GM23248 (cell line): ENCODE results near the gene SLAMF7. TPM values are rescaled to one million over a fixed set of nuclear protein-coding genes. Genes with fewer than 3 reads are reported as not detected.

Source experiments
- DNase-seq: peaks from one replicate; pipeline ENCODE4 v3.0.0-alpha.2; 2015
- H2AFZ ChIP-seq: fragments of 200-600 bp; sonication (generic); 2 replicates; pipeline ENCODE4 v1.6.1; 2016; ENCODE audit warnings: antibody characterized with exemption
- H3F3A ChIP-seq: fragments of 200-600 bp; sonication (generic); 2 replicates; pipeline ENCODE4 v1.6.1; 2016; ENCODE audit warnings: mild to moderate bottlenecking, antibody characterized with exemption, mixed run types; ENCODE audit not compliant: insufficient read depth
- H3K27ac ChIP-seq: fragments of 200-600 bp; sonication (generic); 2 replicates; pipeline ENCODE4 v1.5.1; 2016; ENCODE audit warnings: mild to moderate bottlenecking
- H3K27me3 ChIP-seq: fragments of 200-600 bp; sonication (generic); replicated peaks from 2 replicates; pipeline ENCODE4 v1.6.1; 2016; ENCODE audit warnings: mild to moderate bottlenecking; ENCODE audit not compliant: insufficient read depth
- H3K36me3 ChIP-seq: fragments of 200-600 bp; sonication (generic); 2 replicates; pipeline ENCODE4 v1.6.1; 2016; ENCODE audit warnings: low read depth, mild to moderate bottlenecking
- H3K4me1 ChIP-seq: fragments of 200-600 bp; sonication (generic); 2 replicates; pipeline ENCODE4 v1.6.1; 2016; ENCODE audit warnings: mild to moderate bottlenecking; ENCODE audit not compliant: insufficient read depth
- H3K4me2 ChIP-seq: fragments of 200-600 bp; sonication (generic); one replicate; pipeline ENCODE4 v1.6.1; 2016; ENCODE audit warnings: mild to moderate bottlenecking; ENCODE audit not compliant: unreplicated experiment
- H3K4me3 ChIP-seq: fragments of 200-600 bp; sonication (generic); 2 replicates; pipeline ENCODE4 v1.5.1; 2016; ENCODE audit warnings: mild to moderate bottlenecking
- H3K79me2 ChIP-seq: fragments of 200-600 bp; sonication (generic); 2 replicates; pipeline ENCODE4 v1.6.1; 2016; ENCODE audit warnings: mild to moderate bottlenecking; ENCODE audit not compliant: insufficient read depth
- H3K9ac ChIP-seq: fragments of 200-600 bp; sonication (generic); 2 replicates; pipeline ENCODE4 v1.6.1; 2016; ENCODE audit warnings: mild to moderate bottlenecking
- H3K9me2 ChIP-seq: fragments of 200-600 bp; sonication (generic); 2 replicates; pipeline ENCODE4 v1.6.1; 2016; ENCODE audit warnings: mixed run types, mild to moderate bottlenecking, moderate library complexity; ENCODE audit not compliant: insufficient read depth
- H3K9me3 ChIP-seq: fragments of 200-600 bp; sonication (generic); one replicate; pipeline ENCODE4 v1.6.1; 2017; ENCODE audit warnings: low read depth
- H4K20me1 ChIP-seq: fragments of 200-600 bp; sonication (generic); 2 replicates; pipeline ENCODE4 v1.6.0; 2016; ENCODE audit not compliant: insufficient read depth
- EZH2 ChIP-seq: fragments of 200-600 bp; sonication (generic); IDR thresholded peaks from 2 replicates; pipeline ENCODE4 v1.6.1; 2018; ENCODE audit warnings: antibody characterized with exemption, mild to moderate bottlenecking; ENCODE audit not compliant: insufficient read depth, poor library complexity, severe bottlenecking
- EZH2phosphoT487 ChIP-seq: fragments of 200-600 bp; sonication (generic); IDR thresholded peaks from 2 replicates; pipeline ENCODE4 v1.6.1; 2018; ENCODE audit warnings: antibody characterized with exemption, moderate library complexity, mild to moderate bottlenecking, low read depth; ENCODE audit not compliant: insufficient read depth
- WGBS, 2 experiments: methylation state at CpG; one replicate each; pipeline ENCODE4 v1.1.6; 2015 to 2017; ENCODE audit warnings: low lambda C conversion rate in 2 of 2, low coverage in 1 of 2; ENCODE audit errors: missing lambda C conversion rate in 2 of 2; 5-methylcytosine and 5-hydroxymethylcytosine counted together
- in situ Hi-C: fragments of 300-500 bp; cut with MboI; formaldehyde crosslinking; loops from 2 replicates; pipeline ENCODE4 v1.15.0; 2020
- polyA plus RNA-seq: library from polyadenylated mRNA; unstranded; fragments of >200 nt; fragmentation: Nextera tagmentation; extraction: Ambion mirVana; gene quantifications from 2 replicates; pipeline ENCODE4 v1.2.1, GENCODE V29; 2016
- total RNA-seq: library from RNA; depleted of rRNA; stranded (reverse); fragments of >200 nt; shearing (Covaris generic); gene quantifications from 2 replicates; pipeline ENCODE4 v1.2.3, GENCODE V29; 2014

The SLAMF7 gene
- total and polyA plus RNA-seq, 2 experiments from 2014 or later, result not detected

- Histone ChIP-seq H3K36me3 (no peaks in the 10 kb centered on the region), H3K27ac (no peak overlapping the region), H3K4me2 (no peak overlapping the region), H3F3A (no peaks in the 10 kb centered on the region), H3K4me1 (no peaks in the 10 kb centered on the region), H3K9me2 (no peaks in the 10 kb centered on the region), H3K4me3 (no peak overlapping the region), H3K27me3 (no peaks in the 10 kb centered on the region), H2AFZ (no peak overlapping the region), H3K79me2 (no peaks in the 10 kb centered on the region), H4K20me1 (no peaks in the 10 kb centered on the region), H3K9ac (no peak overlapping the region), H3K9me3 (no peaks in the 10 kb centered on the region)
- in situ Hi-C loops, result no loop called here
- DNase-seq, result no peak
- TF ChIP-seq EZH2phosphoT487 (no peak), EZH2 (no peak)
- 21 to 27% methylated on average over 3 of the region's 3 CpGs for WGBS, 2 experiments
These were observed 58.2 kb downstream of the SLAMF7 start for GRCh38 chr1:160797271-160797709.

GRCh38 chr1:160797861-160798273 lies 58.8 kb downstream of the SLAMF7 start:
- Histone ChIP-seq H3K4me1 (no peaks in the 10 kb centered on the region), H3K9ac (no peak overlapping the region), H3K27me3 (no peaks in the 10 kb centered on the region), H3K4me2 (no peak overlapping the region), H2AFZ (no peak overlapping the region), H3F3A (no peaks in the 10 kb centered on the region), H3K27ac (no peak overlapping the region), H4K20me1 (no peaks in the 10 kb centered on the region), H3K9me2 (no peaks in the 10 kb centered on the region), H3K36me3 (no peaks in the 10 kb centered on the region), H3K79me2 (no peaks in the 10 kb centered on the region), H3K4me3 (no peak overlapping the region), H3K9me3 (no peaks in the 10 kb centered on the region)
- no peak for TF ChIP-seq EZH2phosphoT487
- TF ChIP-seq EZH2, result no peak
- in situ Hi-C loops, result no loop called here
- 15 to 17% methylated on average over 4 of the region's 4 CpGs for WGBS, 2 experiments
- no peak for DNase-seq

- 4 to 8% methylated on average over 2 of the region's 2 CpGs for WGBS, 2 experiments
- no peak for DNase-seq
- H3K9ac ChIP-seq, result no peak overlapping the region
- no peak overlapping the region for H2AFZ ChIP-seq
- H3K9me2 ChIP-seq, result no peaks in the 10 kb centered on the region
- in situ Hi-C loops, result no loop called here
- H3K27me3 ChIP-seq, result no peaks in the 10 kb centered on the region
- H3K4me1 ChIP-seq, result no peaks in the 10 kb centered on the region
- no peaks in the 10 kb centered on the region for H3K79me2 ChIP-seq
- no peaks in the 10 kb centered on the region for H3K9me3 ChIP-seq
- H3K4me3 ChIP-seq, result no peak overlapping the region
- no peak overlapping the region for H3K4me2 ChIP-seq
- TF ChIP-seq EZH2 (no peak), EZH2phosphoT487 (no peak)
- no peaks in the 10 kb centered on the region for H3F3A ChIP-seq
- H3K27ac ChIP-seq, result no peak overlapping the region
- H4K20me1 ChIP-seq, result no peaks in the 10 kb centered on the region
- H3K36me3 ChIP-seq, result no peaks in the 10 kb centered on the region
These were observed 59.4 kb downstream of the SLAMF7 start for GRCh38 chr1:160798439-160798838.

- Histone ChIP-seq H3K36me3 (no peaks in the 10 kb centered on the region), H3K79me2 (no peaks in the 10 kb centered on the region), H4K20me1 (no peaks in the 10 kb centered on the region), H2AFZ (no peak overlapping the region), H3K27me3 (no peaks in the 10 kb centered on the region), H3K9ac (no peak overlapping the region), H3K4me2 (no peak overlapping the region), H3K4me1 (no peaks in the 10 kb centered on the region), H3K27ac (no peak overlapping the region), H3F3A (no peaks in the 10 kb centered on the region), H3K9me2 (no peaks in the 10 kb centered on the region), H3K9me3 (no peaks in the 10 kb centered on the region), H3K4me3 (no peak overlapping the region)
- in situ Hi-C loops, result no loop called here
- 27 to 29% methylated on average over 5 of the region's 5 CpGs for WGBS, 2 experiments
- TF ChIP-seq EZH2phosphoT487, result no peak
- TF ChIP-seq EZH2, result no peak
- no peak for DNase-seq
These were observed 60.6 kb downstream of the SLAMF7 start for GRCh38 chr1:160799641-160800040.

GRCh38 chr1:160800142-160800541 lies 61.1 kb downstream of the SLAMF7 start:
- Histone ChIP-seq H3K27ac (no peak overlapping the region), H3K9me3 (no peaks in the 10 kb centered on the region), H3K79me2 (no peaks in the 10 kb centered on the region), H3K27me3 (no peaks in the 10 kb centered on the region), H3K9me2 (no peaks in the 10 kb centered on the region), H3K4me2 (no peak overlapping the region), H3K4me1 (no peaks in the 10 kb centered on the region), H3K36me3 (no peaks in the 10 kb centered on the region), H3K9ac (no peak overlapping the region), H3F3A (no peaks in the 10 kb centered on the region), H4K20me1 (no peaks in the 10 kb centered on the region), H3K4me3 (no peak overlapping the region), H2AFZ (no peak overlapping the region)
- no peak for TF ChIP-seq EZH2
- TF ChIP-seq EZH2phosphoT487, result no peak
- DNase-seq, result no peak
- 57 to 64% methylated on average over 1 of the region's 1 CpG for WGBS, 2 experiments
- in situ Hi-C loops, result no loop called here
